AG09319 (cell line): ENCODE results near the gene TBX3.

Experiments used
- DNase-seq: peaks from one replicate; pipeline ENCODE4 v3.0.0-alpha.2; 2010; ENCODE audit warnings: low read depth; ENCODE audit errors: extremely low read depth
- CTCF ChIP-seq: IDR thresholded peaks from 2 replicates; pipeline ENCODE4 v1.5.1; 2011; ENCODE audit warnings: low read depth, mild to moderate bottlenecking, inconsistent platforms, low read length, moderate library complexity

The TBX3 gene

GRCh38 chr12:114681116-114681871 lies 2.7 kb downstream of the TBX3 start:
- no peak for DNase-seq
- no peak for TF ChIP-seq CTCF

- no peak for DNase-seq
- TF ChIP-seq CTCF = no peak
Observed at GRCh38 chr12:114680604-114681069, 3.3 kb downstream of the TBX3 start.

- no peak for TF ChIP-seq CTCF
- no peak for DNase-seq
Observed at GRCh38 chr12:114679942-114680341, 4.0 kb downstream of the TBX3 start.

- DNase-seq = no peak
- TF ChIP-seq CTCF = no peak
Observed at GRCh38 chr12:114679452-114679875, 4.5 kb downstream of the TBX3 start.

GRCh38 chr12:114678718-114679117 lies 5.3 kb downstream of the TBX3 start:
- DNase-seq = no peak
- TF ChIP-seq CTCF = no peak

- TF ChIP-seq CTCF = no peak
- no peak for DNase-seq
Observed at GRCh38 chr12:114678028-114678427, 5.9 kb downstream of the TBX3 start.

- no peak for DNase-seq
- TF ChIP-seq CTCF = no peak; the same call in 1 of the 2 replicates
Observed at GRCh38 chr12:114676142-114676741, 7.7 kb downstream of the TBX3 start.
